Hepatocyte (in vitro differentiated cells): Measurements from ENCODE around the gene STOML2.

Source experiments
- EZH2phosphoT487 ChIP-seq: fragments of 200-600 bp; sonication (generic); IDR thresholded peaks from one replicate; pipeline ENCODE4 v1.6.1; 2018; ENCODE audit warnings: antibody characterized with exemption, mild to moderate bottlenecking, low read depth, moderate library complexity; ENCODE audit not compliant: unreplicated experiment, severe bottlenecking
- TF ChIP-seq, protein P1 (sequence below): fragments of 200-600 bp; sonication (generic); IDR thresholded peaks from 2 replicates; pipeline ENCODE4 v1.5.1; 2016; ENCODE audit warnings: antibody characterized with exemption, mild to moderate bottlenecking; ENCODE audit not compliant: poor library complexity

DNA sequence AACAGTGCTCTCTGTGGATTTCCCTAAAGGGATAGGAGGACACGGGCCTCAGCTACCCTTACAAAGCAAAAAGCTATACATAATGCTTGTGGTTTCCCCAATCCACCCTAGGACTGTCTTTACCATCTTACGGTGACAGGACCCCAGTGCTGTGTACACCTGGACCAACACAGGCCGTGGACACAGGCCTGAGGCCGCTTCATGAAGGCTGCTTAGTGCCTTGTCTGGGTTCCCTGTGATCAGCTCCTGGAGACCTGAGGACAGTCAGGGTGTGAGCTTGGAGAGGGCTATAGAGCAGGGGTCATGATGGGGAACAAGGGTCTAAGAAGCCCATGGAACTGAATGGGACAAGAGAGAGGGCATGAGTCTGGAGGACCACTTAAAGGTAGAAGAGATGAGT is 26.1 kb downstream of the STOML2 start:
- no peak for TF ChIP-seq EZH2phosphoT487
- TF ChIP-seq, protein P1, sequence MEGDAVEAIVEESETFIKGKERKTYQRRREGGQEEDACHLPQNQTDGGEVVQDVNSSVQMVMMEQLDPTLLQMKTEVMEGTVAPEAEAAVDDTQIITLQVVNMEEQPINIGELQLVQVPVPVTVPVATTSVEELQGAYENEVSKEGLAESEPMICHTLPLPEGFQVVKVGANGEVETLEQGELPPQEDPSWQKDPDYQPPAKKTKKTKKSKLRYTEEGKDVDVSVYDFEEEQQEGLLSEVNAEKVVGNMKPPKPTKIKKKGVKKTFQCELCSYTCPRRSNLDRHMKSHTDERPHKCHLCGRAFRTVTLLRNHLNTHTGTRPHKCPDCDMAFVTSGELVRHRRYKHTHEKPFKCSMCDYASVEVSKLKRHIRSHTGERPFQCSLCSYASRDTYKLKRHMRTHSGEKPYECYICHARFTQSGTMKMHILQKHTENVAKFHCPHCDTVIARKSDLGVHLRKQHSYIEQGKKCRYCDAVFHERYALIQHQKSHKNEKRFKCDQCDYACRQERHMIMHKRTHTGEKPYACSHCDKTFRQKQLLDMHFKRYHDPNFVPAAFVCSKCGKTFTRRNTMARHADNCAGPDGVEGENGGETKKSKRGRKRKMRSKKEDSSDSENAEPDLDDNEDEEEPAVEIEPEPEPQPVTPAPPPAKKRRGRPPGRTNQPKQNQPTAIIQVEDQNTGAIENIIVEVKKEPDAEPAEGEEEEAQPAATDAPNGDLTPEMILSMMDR, result no peak
